Spleen (tissue), 11 donors: ENCODE measurements around the gene MRPL49. TPM values are rescaled to one million over a fixed set of nuclear protein-coding genes. Genes with fewer than 3 reads are reported as not detected.
A peak's percentile ranks its signal among the peaks of the same experiment; 100 is the strongest.

Experiments used
- DNase-seq: peaks from one replicate; pipeline ENCODE4 v3.0.0-alpha.2; 2020
- H3K27ac ChIP-seq, 8 donors: fragments of 200-600 bp; sonication (generic) in 7 of 8; 1 replicate in 4 of 8; 2 replicates in 4 of 8; pipeline versions ENCODE4 v1.5.0 to v1.8.0; 2016 to 2021; ENCODE audit warnings: inconsistent platforms in 4 of 8, mild to moderate bottlenecking in 4 of 8, moderate library complexity in 1 of 8
- H3K27me3 ChIP-seq, 7 donors: fragments of 200-600 bp; sonication (generic) in 6 of 7; replicated peaks in 1 of 7; 1 replicate in 4 of 7; 2 replicates in 3 of 7; pipeline versions ENCODE4 v1.5.0 to v1.8.0; 2016 to 2021; ENCODE audit warnings: inconsistent platforms in 3 of 7, mild to moderate bottlenecking in 1 of 7
- H3K36me3 ChIP-seq, 6 donors: fragments of 200-600 bp; sonication (generic) in 5 of 6; 1 replicate in 4 of 6; 2 replicates in 2 of 6; pipeline versions ENCODE4 v1.5.0 to v1.8.0; 2016 to 2021; ENCODE audit warnings: inconsistent platforms in 2 of 6
- H3K4me1 ChIP-seq, 6 donors: fragments of 200-600 bp; sonication (generic) in 5 of 6; 1 replicate in 3 of 6; 2 replicates in 3 of 6; pipeline versions ENCODE4 v1.5.0 to v1.8.0; 2016 to 2021; ENCODE audit warnings: inconsistent platforms in 3 of 6
- H3K4me3 ChIP-seq, 8 donors: fragments of 200-600 bp; sonication (generic) in 7 of 8; 1 replicate in 4 of 8; 2 replicates in 4 of 8; pipeline versions ENCODE4 v1.5.0 to v1.8.0; 2016 to 2021; ENCODE audit warnings: inconsistent platforms in 4 of 8, mild to moderate bottlenecking in 4 of 8, moderate library complexity in 2 of 8
- H3K9me3 ChIP-seq, 8 donors: fragments of 200-600 bp; sonication (generic) in 7 of 8; 1 replicate in 4 of 8; 2 replicates in 4 of 8; pipeline versions ENCODE4 v1.5.0 to v1.8.0; 2016 to 2021; ENCODE audit warnings: inconsistent platforms in 4 of 8
- POLR2A ChIP-seq, 3 donors: fragments of 450-650 bp; IDR thresholded peaks; one replicate each; pipeline ENCODE4 v1.5.1; 2017; ENCODE audit warnings: antibody characterized with exemption in 3 of 3, mild to moderate bottlenecking in 1 of 3
- POLR2AphosphoS5 ChIP-seq, 3 donors: sonication (generic); formaldehyde crosslinking; IDR thresholded peaks; one replicate each; pipeline ENCODE4 v1.5.1; 2017; ENCODE audit warnings: antibody characterized with exemption in 3 of 3
- WGBS, 5 donors: extraction: QIAGEN DNeasy Blood & Tissue Kit in 3 of 5; methylation state at CpG; one replicate each; pipeline versions ENCODE4 v1.1.5 to v1.1.7; 2013 to 2018; 5-methylcytosine and 5-hydroxymethylcytosine counted together
- intact Hi-C: fragments of 100-400 bp; cut with DNase I; formaldehyde crosslinking; loops from one replicate; pipeline ENCODE4 v1.15.0; 2023; ENCODE audit warnings: low total_unique reads
- polyA plus RNA-seq, 3 donors: library from polyadenylated mRNA; stranded (reverse); fragments of 200-250 nt; gene quantifications; one replicate each; pipeline ENCODE4 v1.2.1, GENCODE V29; 2013
- total RNA-seq, 7 donors: library from RNA; depleted of rRNA in 3 of 7; stranded (reverse); fragments of >200 nt in 3 of 7; fragmentation: NEBNext Ultra II Directional in 4 of 7; extraction: Animal tissue kit (Norgen Biotek cat#: 25700) in 4 of 7; gene quantifications; one replicate each; pipeline versions ENCODE4 v1.1.0 to v1.2.1, GENCODE V29; 2016 to 2021
- TF ChIP-seq, protein P1 (sequence below), 11 experiments: fragments of 200-600 bp in 7 of 11; fragments of 450-650 bp in 4 of 11; sonication (generic) in 4 of 11; IDR thresholded peaks in 8 of 11; conservative IDR thresholded peaks in 3 of 11; 1 replicate in 7 of 11; 2 replicates in 4 of 11; pipeline versions ENCODE4 v1.4.0 to v1.8.0; 2016 to 2021; ENCODE audit warnings: antibody characterized with exemption in 11 of 11, inconsistent platforms in 4 of 11, mild to moderate bottlenecking in 1 of 11
- donor health status: healthy with polysubstance abuse.
- donor health status: DM: no; HTN: no; CAD: no; lungs with moderate emphysema.
- donor health status: DM: no; HTN: no; CAD: no.
- donor health status: Bipolar disorder and iron deficiency.
- donor health status: healthy.
- donor health status: DM: no; HTN: no; CAD: no.
- donor health status: DM: yes; HTN: yes; CAD: no.

The MRPL49 gene
- total and polyA plus RNA-seq, 10 donors = 20.0 to 51.2 (median 40.1) TPM

DNA sequence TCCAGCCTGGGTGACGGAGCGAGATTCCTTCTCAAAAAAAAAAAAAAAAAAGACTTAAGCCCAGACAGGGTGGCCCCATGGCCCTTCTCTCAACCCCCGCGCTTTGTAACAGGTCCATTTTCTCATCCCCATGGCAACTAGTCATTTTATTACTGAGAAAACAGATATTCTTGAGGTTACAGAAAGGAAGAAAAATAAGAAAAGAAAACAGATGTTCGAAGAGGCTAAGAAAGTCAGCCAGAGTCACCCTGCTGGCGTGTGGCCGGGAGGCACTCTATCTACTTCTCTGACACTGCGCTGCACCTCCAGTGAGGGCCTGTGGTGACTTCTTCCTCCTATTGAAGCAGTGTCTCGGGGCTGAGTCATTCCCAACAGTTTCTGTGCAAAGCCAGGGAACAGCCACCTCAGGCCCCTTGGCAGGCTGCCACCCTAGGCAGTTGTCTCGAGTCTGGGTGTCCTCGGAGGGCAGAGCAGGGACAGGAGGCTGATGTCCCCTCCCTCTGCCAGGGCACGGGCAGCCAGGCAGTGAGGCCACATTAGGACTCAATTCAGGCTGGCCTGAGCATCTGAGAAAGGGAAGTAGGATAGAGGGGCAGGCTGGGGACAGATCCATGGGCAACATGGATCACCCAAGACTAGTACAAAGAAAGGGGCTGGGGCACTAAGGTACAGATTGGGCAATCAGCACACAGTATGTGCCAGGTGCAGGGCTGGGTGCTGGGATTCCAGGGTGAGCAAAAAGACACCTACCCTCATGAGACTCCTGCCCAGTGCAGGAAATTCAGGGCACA lies 28.6 kb downstream of the MRPL49 start:
- intact Hi-C loops = no loop called here
- H3K27me3 ChIP-seq = no peaks in the 10 kb centered on the region
- 19 to 39% (median 29%) methylated on average over 9 to 12 of the region's 12 CpGs for WGBS, 5 donors

DNA sequence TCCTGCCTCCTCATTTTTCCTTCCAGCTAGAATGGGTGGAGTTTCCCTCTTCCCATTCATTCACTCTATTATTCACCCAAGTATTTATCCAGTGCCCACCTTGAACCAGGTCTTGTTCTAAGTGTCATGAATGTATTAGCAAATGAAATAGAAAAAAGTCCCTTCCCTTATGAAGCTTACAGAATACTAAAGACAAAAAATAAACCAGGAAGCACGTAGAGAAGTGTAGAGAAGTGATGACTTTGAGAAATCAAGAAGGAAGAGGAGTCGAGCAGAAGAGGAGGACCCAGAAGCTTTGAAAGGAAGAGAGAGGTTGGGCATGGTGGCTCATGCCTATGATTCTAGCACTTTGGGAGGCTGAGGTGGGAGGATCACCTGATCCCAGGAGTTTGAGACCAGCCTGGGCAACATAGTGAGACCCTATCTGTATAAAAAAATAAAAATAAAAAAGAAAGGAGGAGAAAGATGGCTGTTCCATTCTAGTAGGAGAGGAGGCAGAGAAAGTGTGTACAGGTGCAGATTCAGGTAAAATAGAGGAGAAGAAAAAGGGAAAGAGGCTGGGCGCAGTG lies 29.3 kb downstream of the MRPL49 start:
- peaks cover 0 to 8% (median 0%) of the 10 kb centered on the region in 8 donors for H3K9me3 ChIP-seq
- TF ChIP-seq POLR2A (IDR thresholded peaks at IDR 0.05) = no peak
- TF ChIP-seq, protein P1, sequence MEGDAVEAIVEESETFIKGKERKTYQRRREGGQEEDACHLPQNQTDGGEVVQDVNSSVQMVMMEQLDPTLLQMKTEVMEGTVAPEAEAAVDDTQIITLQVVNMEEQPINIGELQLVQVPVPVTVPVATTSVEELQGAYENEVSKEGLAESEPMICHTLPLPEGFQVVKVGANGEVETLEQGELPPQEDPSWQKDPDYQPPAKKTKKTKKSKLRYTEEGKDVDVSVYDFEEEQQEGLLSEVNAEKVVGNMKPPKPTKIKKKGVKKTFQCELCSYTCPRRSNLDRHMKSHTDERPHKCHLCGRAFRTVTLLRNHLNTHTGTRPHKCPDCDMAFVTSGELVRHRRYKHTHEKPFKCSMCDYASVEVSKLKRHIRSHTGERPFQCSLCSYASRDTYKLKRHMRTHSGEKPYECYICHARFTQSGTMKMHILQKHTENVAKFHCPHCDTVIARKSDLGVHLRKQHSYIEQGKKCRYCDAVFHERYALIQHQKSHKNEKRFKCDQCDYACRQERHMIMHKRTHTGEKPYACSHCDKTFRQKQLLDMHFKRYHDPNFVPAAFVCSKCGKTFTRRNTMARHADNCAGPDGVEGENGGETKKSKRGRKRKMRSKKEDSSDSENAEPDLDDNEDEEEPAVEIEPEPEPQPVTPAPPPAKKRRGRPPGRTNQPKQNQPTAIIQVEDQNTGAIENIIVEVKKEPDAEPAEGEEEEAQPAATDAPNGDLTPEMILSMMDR (IDR thresholded peaks at IDR 0.05 in 8 of 11, conservative IDR thresholded peaks at IDR 0.05 in 3 of 11) = no peak
- TF ChIP-seq POLR2AphosphoS5 (IDR thresholded peaks at IDR 0.05) = no peak
- H3K27ac ChIP-seq = peak overlapping the region in 6 of 8 donors; percentile 38 to 76 (median 64)
- DNase-seq = no peak
- no peaks in the 10 kb centered on the region for H3K27me3 ChIP-seq
- H3K36me3 ChIP-seq = no peaks in the 10 kb centered on the region
- intact Hi-C loops = no loop called here
- H3K4me1 ChIP-seq = peaks cover 0 to 38% (median 17%) of the 10 kb centered on the region in 6 donors
- H3K4me3 ChIP-seq = no peak overlapping the region
- WGBS, 5 donors = 47 to 61% (median 57%) methylated on average over 3 of the region's 3 CpGs

More for the DNA sequence above, 28.6 kb downstream of the MRPL49 start:
- TF ChIP-seq POLR2AphosphoS5 (IDR thresholded peaks at IDR 0.05) (peak; percentile 35 to 58 (median 40)), POLR2A (IDR thresholded peaks at IDR 0.05) (no peak)
- TF ChIP-seq, protein P1 (IDR thresholded peaks at IDR 0.05 in 8 of 11, conservative IDR thresholded peaks at IDR 0.05 in 3 of 11) = peak in 1 of 11 experiments; percentile 13
- H3K4me1 ChIP-seq = peaks cover 0 to 45% (median 17%) of the 10 kb centered on the region in 6 donors
- DNase-seq = peak; percentile 82
- no peak overlapping the region for H3K4me3 ChIP-seq
- peak overlapping the region in 7 of 8 donors; percentile 17 to 76 (median 58) for H3K27ac ChIP-seq
- H3K9me3 ChIP-seq = peaks cover 0 to 8% (median 0%) of the 10 kb centered on the region in 8 donors
- H3K36me3 ChIP-seq = no peaks in the 10 kb centered on the region

DNA sequence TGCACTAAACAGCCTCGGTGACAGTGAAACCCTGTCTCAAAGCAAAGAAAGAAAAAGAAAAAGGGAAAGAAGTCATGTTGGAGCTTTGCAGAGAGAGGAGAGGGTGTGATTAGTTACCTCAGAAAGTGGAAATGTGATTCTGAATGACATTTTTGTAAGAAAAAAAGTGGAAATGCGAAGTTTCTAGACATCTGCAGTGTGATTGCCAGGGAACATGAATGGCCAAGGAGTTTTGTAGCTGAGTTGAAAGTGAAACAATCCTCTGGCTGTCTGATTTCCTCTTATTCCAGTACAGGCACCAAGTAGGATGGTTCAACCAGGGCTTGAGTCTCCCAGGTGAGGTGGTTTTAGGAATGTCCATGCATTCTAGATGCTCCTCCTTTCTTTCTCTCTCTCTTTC lies 30.0 kb downstream of the MRPL49 start:
- 58 to 69% (median 62%) methylated on average over 2 of the region's 2 CpGs for WGBS, 5 donors
- intact Hi-C loops = no loop called here

More for the DNA sequence above, 30.0 kb downstream of the MRPL49 start:
- H3K9me3 ChIP-seq = peaks cover 0 to 6% (median 0%) of the 10 kb centered on the region in 8 donors
- TF ChIP-seq POLR2A (IDR thresholded peaks at IDR 0.05) (no peak), POLR2AphosphoS5 (IDR thresholded peaks at IDR 0.05) (no peak)
- TF ChIP-seq, protein P1 (IDR thresholded peaks at IDR 0.05 in 8 of 11, conservative IDR thresholded peaks at IDR 0.05 in 3 of 11) = no peak
- H3K27me3 ChIP-seq = no peaks in the 10 kb centered on the region
- DNase-seq = no peak
- peak overlapping the region in 4 of 8 donors; percentile 4 to 76 (median 72) for H3K27ac ChIP-seq
- H3K4me1 ChIP-seq = peaks cover 0 to 35% (median 17%) of the 10 kb centered on the region in 6 donors
- no peak overlapping the region for H3K4me3 ChIP-seq
- no peaks in the 10 kb centered on the region for H3K36me3 ChIP-seq
